GM18909 (cell line): Measurements from ENCODE around the gene HTR2B.

Experiments
- ATAC-seq: cut with Tn5 transposase; IDR thresholded peaks from one replicate; pipeline ENCODE4 v1.9.1; 2021; ENCODE audit warnings: mild to moderate bottlenecking; ENCODE audit not compliant: unreplicated experiment, poor library complexity

Gene HTR2B

DNA sequence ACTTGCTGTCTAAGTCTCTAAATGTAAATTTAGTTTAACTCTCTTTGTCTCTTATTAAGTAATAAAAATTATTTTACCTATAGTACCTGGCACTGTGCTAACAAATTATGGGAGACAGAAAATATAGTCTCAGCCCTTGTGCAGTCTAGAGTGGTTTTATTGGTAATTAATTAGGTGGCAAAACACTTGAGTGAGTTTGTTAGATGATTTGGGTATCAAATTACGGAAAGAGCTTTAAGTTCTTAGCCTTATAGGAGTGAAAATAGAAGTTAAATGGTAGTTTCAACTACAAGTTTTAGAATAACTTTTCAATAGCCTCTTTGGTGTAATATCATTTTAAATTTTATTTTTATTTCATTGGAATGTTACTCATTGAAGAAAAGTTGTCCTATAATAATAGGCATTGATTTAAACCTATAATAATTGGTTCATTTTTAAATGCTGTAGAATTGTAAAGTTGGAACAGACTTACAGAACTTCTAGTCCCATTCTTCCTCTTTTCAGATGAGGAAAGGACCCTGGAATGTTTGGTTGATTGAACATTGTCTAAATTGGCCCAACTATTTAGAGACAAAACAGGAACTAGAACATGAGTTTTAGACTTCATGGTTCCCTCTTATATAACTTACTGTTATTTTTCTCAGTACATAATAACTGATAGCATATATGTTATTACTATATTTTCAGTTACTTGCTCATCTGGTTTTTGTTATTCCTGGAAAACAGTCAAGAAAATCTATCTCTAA is 10.2 kb upstream of the HTR2B start:
- no peak for ATAC-seq

GRCh38 chr2:231133365-231134099 is 8.7 kb upstream of the HTR2B start:
- ATAC-seq = no peak

GRCh38 chr2:231132129-231132528 is 7.3 kb upstream of the HTR2B start:
- no peak for ATAC-seq

DNA sequence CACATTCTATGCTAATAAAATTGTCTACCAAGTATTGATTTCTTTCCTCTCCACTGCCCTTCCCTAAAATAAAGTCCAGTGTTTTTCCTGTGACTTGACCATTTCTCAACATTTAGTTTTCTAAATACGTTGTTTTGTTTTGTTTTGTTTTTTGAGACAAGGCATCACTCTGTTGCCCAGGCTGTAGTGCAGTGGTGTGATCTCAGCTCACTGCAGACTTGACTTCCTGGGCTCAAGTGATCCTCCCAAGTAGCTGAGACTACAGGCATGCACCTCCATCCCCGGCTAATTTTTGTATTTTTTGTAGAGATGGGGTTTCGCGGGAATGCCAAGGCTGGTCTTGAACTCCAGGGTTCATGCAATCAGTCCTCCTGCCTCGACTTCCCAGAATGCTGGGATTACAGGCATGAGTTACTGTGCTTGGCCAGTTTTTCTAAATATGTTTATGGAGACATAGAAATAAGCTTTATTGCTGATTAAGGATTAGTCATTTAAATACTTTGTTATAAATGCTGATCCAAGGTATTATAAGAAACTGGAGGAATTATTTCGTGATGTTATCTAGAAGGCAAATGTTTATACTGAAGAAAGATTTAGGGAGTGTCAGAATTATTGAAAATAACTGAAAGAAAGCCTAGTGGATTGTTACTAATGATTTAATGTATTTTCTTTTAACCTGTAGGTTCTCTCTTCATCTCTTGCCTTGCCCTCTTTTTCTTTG is 5.7 kb upstream of the HTR2B start:
- no peak for ATAC-seq

DNA sequence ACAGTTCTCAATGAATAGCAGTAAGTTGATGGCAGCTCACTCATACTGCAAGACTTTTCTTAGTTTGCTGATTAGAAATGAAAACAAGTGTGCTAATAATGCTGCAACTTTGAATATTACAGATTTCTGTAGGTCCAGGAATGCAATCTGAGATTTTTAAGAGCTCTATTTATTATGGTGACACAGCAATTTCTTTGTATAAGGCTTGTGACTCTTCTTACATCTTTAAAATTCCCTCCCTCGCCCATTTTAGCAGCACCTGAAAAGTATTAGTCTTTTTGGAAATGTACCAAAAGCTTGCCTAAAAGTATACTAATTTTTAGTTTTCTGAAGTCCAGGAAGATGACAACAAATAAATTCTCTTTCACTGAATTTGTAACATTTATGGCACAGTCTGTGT is 4.4 kb upstream of the HTR2B start:
- no peak for ATAC-seq

DNA sequence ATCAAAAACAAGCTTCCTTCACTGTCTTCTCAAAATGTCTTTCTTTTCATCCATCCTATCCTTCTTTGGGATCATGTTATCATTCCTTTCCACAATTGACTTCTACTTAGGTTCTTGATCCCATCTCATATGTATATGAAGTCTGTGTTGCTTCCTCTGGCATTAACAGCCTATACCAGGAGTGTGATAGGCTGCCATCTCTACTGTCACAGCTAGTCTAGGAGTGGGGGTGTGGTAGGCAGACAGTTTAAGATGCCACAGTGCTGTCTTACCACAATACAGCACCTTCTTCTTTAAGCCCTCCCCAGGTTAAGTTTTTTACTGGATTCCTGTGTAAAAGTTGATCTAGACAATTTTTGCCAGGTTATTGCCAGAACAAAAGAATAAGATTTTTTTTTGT is 3.7 kb upstream of the HTR2B start:
- ATAC-seq = no peak

DNA sequence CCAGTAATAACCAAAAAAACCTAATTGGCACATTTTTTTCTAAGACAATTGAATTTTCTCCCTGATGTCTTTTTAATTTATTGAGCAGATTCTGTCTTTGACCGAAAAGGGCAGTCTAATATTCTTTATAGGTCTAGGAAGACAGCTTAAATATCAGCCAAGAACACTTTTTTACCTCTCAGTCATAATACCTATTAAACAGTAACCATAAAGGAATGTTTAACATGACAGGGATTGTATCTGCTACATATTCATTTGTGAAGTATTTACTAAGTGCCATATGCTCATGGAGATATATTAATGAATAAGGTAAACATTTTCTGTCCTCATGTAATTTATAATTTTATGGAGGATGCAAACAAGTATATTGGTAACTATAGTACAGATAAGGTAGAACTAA is 3.1 kb upstream of the HTR2B start:
- no peak for ATAC-seq

DNA sequence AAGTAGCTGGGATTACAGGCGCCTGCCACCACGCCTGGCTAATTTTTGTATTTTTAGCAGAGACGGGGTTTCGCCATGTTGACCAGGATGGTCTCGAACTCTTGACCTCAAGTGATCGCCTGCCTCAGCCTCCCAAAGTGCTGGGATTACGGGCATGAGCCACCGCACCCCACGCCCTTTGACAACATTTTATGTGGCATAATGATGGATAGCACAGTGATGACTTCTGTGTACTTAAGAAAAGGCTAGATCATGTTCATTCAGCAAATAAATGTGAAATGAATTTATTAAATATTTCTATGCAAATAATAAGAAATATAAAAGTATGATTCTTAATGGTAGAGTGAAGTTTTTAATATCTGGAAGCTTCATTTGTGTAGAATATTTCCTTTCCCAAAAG is 2.6 kb upstream of the HTR2B start:
- ATAC-seq = no peak

- no peak for ATAC-seq
These were observed 1.3 kb upstream of the HTR2B start for GRCh38 chr2:231126123-231126522.

GRCh38 chr2:231123362-231123898 is 1.4 kb downstream of the HTR2B start:
- no peak for ATAC-seq

DNA sequence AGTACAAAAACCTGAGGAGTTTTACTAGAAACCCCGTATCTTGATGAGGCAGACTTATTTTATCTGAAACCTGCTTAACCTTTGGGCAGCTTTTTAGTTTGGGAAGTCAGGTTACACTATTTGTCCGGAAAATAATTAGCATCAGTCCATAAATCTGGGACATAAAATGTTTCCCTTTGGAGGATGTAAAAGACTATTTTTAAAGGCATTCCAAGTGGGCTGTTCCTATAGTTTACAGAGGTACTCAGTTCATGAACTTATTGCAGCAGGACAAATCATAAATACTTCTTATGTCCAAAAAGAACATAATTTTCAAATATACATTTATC is 6.3 kb downstream of the HTR2B start:
- no peak for ATAC-seq

GRCh38 chr2:231117922-231118613 is 6.8 kb downstream of the HTR2B start:
- ATAC-seq = no peak

DNA sequence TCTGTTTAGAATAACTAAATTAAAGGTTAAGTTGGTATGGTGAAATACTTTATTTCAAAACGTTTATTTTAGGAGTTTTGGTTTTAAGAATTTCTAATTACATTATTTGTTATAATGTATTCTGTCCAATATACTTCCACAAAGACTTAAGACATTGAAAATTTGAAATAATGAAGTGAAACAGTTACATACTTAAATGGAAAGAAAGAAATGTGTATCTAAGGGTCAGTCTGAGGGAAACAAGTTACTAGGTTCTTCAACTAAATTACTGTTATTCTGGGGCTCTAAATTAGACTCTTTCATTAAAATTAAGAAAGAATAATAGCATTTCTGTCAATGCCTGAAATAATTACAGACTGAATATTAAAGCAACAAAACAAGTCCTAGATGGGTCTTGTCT is 7.7 kb downstream of the HTR2B start:
- ATAC-seq = no peak

- ATAC-seq = no peak
These were observed 9.2 kb downstream of the HTR2B start for GRCh38 chr2:231115651-231116050.

DNA sequence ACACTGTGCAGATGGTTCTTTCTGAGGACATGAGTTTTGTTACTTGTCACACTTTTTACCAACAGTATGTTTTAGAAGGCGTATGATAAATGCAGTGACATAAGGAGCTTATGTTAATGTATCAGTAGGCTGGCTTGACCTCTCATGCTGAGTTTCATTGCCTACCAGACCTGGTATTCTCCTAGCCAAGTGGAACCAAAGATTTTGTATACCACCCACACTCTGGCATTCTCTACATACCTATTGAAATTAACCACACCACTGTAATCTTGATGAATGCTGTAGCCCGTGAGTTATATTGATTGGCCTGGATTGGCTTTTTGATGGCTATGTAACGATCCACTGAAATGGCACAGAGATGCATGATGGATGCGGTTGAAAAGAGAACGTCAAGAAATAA is 11.4 kb downstream of the HTR2B start:
- no peak for ATAC-seq

DNA sequence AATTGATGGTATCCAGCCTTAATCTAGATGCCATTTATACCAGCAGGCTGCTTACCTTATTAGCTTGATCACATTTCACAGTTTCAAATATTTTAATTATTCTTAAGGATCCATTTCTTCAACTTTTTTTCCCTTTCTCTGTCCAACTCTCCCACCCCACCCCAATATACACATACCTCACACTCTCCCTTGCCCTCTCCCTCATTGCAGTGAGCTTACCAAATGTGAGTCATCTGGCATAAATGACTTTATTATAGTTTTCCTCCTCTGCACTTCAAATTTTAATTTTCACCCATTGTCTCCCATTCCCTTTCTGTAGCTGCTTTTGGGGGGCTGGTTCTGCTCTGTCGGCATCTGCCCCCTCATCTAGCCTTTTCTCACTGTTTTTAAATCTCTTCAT is 12.9 kb downstream of the HTR2B start:
- no peak for ATAC-seq

DNA sequence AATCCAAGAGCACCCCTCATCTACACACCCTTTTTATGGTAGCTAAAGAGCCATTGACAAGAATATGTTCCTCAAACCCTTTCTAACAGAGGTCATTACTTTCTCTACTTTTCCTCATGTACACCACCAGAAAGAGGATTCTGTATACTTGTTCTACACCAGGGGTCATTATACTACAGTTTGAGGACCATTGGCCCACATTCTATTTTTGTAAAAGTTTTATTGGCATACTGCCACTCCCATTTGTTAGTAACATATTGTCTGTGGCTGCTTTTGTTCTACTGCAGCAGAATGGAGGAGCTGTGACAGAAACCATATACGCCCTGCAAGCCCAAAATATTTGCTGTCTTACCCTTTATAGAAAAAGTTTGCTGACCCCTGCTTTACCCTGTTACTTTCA is 14.3 kb downstream of the HTR2B start:
- ATAC-seq = no peak

DNA sequence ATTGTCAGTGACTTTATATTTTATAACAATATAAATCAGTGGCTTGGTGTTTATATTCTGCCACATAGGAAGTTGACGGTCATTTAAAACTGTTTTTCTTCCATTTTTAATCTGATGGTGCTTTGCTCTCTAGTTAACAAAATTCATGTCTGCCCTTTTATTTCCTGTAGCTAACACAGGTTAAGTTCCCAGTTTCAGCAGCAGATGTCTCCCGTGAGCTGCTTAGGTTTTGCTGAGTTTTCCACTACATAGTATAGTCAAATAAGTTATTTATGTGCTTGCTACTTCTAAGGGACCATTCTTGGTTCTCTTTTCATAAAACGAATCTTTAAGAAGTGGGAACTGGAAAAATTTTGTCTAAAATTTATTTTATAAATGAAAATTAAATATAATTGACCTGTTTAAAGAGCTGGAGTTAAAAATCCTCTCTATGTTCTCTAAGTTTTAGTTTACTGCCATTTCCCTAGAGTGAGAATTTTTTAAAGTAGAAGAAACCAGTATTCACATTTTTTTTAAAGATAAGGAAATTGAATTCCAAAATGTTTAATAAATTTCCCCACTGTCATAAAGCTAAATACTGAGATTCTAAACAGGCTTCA is 20.6 kb downstream of the HTR2B start:
- ATAC-seq = no peak

- no peak for ATAC-seq
These were observed 22.1 kb downstream of the HTR2B start for GRCh38 chr2:231102772-231103171.

DNA sequence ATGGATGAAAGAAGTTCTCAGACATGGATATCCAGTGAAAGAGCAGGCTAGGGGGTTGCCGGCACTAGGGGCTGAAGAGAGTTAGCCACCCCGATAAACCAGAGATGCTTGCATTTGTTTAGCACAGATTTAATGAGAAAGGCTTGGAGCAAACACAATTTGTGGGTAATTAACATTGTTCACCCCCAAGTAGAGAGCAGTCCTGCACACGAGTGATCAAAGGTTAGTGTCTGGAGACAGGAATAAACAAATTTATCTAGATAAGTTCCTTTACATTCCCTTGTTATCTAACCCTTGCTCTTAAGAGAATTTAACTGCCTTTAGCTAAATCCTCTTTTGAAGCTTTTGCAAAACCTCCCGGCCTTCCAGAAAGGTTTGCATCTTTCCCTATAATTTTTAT is 23.9 kb downstream of the HTR2B start:
- ATAC-seq = no peak
